Posterior vena cava (tissue), 2 donors: ENCODE measurements around the gene GUCA2A. TPM values are rescaled to one million over a fixed set of nuclear protein-coding genes. Genes with fewer than 3 reads are reported as not detected.

Experiments used
- DNase-seq: peaks from one replicate; pipeline ENCODE4 v3.0.0-alpha.2; 2020; ENCODE audit warnings: low spot score
- intact Hi-C, 2 donors: fragments of 100-400 bp; cut with DNase I; formaldehyde crosslinking; loops; one replicate each; pipeline versions ENCODE4 v1.14.1 to v1.14.2; 2022 to 2023
- total RNA-seq, 2 donors: library from RNA; stranded (reverse); fragmentation: NEBNext Ultra II Directional; extraction: Animal tissue kit (Norgen Biotek cat#: 25700); gene quantifications; one replicate each; pipeline ENCODE4 v1.2.1, GENCODE V29; 2021
- donor health status: DM: yes; HTN: yes; CAD: no.
- donor health status: DM: yes; HTN: yes; CAD: no.

GUCA2A gene
- total RNA-seq, 2 donors from 2014 or later = not detected

DNA sequence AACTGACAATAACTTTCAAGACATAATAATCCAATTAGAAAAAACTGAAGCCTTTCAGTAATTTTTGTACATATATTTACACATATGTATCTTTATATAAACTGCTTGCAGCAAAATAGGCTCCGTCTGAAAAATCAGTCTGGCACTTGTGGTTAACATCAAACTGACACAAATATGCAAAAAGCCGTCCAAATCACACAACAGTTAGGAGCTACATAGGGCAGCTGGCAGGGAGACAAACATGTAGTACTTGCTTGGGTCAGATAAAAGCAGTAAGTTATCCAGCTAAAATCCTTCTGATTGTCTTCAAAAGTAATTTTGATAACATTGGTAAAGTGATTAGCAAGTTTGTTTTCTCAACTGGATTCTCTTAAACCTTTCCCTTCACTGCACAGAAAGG is 14.7 kb upstream of the GUCA2A start:
- no peak for DNase-seq
- intact Hi-C loops = no loop called here

DNA sequence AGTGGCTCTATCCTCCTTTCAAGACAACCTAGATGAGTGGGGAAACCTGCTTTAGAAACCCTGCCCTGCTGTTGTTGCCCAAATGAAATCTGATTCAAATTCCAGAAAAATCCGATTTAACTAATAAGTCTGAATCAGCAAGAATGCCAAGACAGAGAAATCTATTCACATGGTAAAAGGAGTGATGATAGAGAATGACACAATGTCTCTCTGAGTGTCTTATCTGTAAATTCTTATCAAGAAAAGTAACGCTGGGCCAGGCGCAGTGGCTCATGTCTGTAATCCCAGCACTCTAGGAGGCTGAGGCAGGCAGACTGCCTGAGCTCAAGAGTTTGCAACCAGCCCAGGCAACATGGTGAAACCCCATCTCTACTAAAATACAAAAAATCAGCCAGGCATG is 13.7 kb upstream of the GUCA2A start:
- intact Hi-C loops = no loop called here
- no peak for DNase-seq

DNA sequence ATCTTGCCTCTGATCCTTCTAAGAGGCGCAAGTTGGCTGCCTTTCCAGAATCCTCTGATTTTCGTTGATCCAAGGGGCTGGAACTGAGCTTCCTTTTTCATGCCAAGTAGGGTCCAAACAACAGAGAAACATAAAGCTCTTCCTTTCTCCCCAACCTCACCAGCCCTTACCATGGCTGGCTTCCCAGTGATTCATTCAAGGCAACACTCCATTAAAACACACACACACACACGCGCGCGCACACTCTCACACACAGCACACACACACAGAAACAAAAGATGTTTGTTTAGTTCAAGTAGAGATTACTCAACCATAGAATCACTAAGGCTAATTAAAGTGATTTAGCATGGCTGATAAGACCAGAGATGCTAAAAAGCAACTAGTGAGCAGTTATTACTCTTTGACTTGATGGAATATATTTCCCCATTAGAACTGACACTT is 13.0 kb upstream of the GUCA2A start:
- intact Hi-C loops = no loop called here
- no peak for DNase-seq

DNA sequence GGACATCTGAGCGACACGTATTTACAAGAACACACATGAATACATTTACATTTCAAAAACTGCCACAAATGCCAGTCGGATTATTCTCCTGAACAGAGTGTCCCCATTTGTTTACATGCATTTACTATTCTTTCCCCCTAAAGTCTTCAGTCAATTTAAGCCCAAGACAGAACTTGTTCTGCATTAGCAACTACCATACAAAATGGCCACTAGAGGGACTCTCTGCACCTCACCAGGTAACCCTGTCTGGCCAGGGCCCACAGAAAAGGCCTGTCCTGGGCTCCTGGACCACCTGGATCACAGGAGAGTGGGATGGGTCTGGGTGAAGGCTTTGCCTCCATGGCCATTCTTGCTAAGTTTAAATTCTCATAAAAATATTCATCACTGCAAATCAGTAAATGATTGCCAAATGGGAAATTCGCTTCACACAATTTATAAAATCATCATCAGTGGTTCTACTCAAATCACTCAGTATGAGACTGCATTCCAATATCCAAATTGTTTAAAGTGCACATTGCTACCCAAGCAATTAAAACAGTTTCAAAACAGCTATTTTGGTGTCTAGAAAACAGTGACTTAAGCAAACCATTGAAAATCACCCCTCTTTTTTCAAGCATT is 12.5 kb upstream of the GUCA2A start:
- no peak for DNase-seq
- intact Hi-C loops = no loop called here

DNA sequence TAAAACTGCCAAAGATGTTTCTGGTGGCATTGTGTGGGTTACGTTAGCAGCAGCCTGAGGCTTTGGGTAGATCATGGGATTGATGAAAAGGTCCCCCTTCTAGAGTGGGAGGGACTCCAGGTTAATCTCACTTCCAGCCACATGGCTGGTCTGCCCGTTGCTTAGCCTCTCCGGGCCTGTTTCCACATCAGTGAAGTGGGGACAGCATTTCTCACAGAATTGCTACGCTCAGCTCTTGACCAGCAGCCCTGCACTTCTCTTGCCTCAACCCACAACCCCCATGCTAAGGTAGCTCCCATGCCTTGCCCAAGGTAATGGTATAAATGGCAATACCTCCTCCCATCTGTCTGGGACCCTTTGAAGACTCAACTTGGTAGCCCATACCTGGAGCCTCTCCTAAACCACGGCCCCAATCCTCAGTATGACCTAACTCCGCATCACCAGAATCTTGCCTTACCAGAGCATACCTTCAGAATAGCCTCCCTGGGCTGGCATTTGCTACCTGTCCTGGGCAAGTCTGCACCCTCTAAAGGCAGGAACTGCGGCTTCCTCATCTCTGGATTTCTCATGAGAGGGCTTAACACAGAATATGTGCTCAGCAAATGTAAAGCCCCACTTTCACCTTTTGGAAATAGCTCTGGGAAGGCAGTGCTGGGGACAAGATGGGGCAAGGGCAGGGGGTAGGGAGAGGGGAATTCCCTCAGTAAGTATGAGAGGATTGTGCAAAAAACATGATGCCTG is 10.9 kb upstream of the GUCA2A start:
- no peak for DNase-seq
- intact Hi-C loops = no loop called here

DNA sequence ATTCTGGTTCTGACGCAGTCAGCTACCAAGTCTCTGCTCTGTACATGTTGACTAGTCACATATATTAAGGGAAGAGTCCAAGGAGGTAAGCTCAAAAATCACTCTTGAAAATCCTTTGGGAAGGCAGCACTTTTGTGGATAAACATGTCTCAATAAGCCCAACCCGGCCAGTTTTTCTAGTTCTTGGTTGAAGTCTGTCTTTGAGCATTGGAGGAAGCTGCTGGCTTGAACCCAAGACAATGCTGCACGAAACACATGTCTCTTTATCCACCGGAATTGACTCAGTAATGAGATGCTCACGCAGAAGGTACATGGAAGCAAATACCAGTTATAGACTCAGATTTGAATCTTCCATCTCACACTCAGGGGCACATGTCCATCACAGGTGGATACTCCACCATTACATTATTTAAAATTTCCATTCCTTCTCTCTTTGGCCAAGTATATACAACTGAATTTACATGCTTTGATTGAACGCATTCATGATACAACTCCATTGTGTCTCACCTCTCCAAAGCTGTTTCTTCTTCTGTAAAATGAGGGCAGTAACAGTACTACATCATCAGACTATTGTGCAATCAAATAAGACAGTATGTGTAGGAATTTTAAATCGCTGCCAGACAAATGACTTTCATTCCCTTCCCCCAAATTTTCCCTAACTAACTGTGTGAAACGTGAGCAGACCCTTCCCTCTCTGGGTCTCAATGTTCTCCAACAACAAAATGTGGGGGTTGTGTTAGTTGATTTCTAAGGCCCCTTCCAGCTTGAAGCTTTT is 9.6 kb upstream of the GUCA2A start:
- no peak for DNase-seq
- intact Hi-C loops = loop anchor here in 1 of 2 donors (5.0 kb wide), 1 partner anchor 602 kb away; no protein-coding TSS in a partner anchor

DNA sequence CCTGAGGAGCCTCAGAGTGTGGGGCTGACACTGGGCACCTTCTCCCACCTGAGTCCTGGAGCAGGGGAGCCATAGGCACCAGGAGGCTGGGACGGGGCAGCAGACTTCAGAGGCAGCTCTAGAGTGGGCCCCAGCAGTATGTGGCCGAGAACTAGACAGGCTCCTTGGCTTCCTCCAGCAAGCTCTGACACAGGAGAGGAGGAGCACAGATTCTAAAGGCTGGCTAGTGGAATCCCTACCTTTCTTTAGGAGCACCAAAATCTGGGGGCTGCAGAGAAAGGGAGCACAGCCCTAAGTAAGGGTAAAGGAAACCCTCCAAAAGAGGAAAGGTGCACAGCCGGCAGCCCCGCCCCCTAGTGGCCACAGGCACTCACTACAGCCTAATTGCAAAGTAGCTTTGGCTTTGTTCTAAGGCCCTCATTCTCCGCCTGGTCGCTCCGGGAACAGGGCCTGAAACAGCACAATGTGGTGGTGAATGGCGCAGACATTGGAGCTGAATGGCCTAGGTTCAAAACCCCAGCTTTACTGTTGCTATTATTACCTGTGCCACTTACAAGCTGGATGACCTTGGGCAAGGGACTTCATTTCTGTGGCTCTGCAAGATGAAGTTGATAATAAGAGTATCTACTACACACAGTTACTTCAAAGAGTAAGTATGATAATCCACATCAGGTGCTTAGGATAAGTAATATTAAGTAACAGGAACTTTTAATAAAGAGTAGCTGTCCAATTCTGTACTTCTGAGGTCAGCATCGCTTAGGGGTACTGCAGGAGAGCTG is 8.8 kb upstream of the GUCA2A start:
- DNase-seq = peak; percentile 89
- intact Hi-C loops = loop anchor here in 1 of 2 donors (5.0 kb wide), 1 partner anchor 601 kb away; no protein-coding TSS in a partner anchor

DNA sequence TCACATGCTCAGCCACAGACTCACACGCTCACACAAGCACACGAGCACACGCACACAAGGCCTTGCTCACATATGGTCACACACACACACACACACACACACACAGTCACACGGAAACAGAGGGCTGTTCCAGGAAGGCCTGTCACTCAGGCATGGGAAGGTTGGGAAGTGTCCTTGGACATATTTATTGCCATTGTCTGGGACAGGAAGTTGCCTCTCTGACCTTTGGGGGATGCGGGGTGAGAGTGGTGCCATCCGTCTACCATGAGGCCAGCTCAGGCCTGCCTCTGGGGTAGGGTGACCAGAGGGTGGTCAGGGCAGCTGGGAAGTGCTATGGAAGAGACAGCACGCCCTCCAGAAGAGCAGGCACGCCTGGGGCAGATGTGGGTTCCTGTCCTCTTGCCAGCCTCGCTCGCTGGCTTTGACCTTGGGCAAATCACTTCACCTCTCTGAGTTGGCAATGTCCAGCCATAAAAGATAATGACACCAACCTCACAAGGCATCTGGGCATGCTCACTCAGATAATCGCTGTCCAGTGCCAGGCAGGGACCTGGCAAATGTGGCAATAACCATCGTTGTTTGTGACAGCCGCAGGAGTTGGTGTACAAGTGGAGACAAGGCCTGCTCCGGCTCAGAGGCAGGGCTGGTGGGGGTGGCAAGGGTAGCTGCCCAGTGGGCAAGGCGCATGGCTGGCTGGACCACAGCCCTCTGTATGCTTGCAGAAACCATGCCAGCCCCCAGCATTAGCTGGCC is 8.0 kb upstream of the GUCA2A start:
- DNase-seq = no peak
- intact Hi-C loops = loop anchor here in 1 of 2 donors (5.0 kb wide), 1 partner anchor 600 kb away; no protein-coding TSS in a partner anchor

DNA sequence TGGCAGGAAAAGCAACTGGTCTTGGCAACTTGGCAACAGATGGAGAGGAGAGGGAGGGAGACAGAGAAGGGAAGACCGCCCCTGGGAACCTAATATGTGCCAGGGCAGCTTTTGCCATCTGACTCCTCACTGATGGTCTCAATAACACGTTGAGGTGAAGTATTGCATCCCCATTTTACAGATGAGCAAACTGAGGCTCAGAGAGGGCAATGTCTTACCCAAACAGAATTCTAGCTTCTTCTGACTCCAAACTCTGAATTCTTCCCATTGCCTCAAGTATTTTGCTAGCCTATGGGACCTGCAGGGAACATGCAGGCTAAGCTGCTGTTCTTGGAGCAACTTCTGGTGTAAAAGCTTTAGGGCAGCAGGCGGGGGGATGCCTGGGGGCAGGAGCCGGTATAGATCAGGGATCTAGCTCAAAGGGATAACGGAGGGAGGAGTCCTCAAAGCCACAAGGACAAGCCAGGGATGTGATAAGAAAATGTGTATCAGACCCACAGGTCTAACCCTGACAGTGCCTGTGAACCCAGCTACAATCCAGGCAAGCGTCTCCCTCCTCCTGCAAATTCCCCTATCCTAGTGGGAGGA is 7.2 kb upstream of the GUCA2A start:
- intact Hi-C loops = loop anchor here in 1 of 2 donors (5.0 kb wide), 1 partner anchor 599 kb away; no protein-coding TSS in a partner anchor
- no peak for DNase-seq

DNA sequence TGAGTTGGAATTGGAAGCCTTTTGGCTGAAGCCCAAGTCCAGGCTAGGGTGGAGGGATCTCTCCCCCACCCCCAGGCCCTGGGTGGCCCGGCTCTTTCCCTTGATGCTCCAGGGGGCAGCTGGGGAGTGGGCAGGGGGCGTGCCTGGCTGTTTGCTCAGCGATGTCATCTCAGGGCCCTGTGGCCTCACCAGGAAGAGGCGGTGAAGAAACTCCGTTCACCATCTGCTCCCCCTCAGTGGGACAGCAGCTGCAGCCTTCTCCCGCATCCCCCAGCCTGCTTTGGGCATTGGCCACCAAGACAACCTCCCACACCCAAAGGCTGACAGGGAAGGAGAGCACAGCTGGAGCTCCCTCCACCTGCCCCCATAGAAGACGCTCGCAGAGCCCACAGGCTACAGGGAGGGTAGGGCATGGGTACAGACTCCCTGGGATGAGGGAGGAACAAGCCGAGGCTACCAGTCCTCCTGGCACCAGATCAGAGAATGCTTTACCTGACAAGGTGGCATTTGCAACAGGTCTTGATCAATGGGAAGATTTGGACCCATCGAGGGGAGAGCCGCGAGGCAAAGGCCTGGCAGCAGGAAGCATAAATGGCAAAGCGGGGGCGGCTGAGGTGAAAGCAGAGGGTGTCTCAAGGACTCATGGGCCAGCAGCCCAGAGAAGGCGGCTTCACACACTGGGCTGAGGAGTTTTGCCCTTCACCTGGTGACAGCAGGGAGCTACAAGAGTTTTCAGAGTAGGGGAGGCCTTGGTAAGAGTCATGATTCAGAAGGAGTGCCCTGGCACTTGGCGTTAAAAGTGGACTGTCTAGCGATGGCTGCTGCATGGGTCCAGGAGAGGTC is 6.5 kb upstream of the GUCA2A start:
- no peak for DNase-seq
- intact Hi-C loops = loop anchor here in 1 of 2 donors (5.0 kb wide), 1 partner anchor 599 kb away; no protein-coding TSS in a partner anchor

DNA sequence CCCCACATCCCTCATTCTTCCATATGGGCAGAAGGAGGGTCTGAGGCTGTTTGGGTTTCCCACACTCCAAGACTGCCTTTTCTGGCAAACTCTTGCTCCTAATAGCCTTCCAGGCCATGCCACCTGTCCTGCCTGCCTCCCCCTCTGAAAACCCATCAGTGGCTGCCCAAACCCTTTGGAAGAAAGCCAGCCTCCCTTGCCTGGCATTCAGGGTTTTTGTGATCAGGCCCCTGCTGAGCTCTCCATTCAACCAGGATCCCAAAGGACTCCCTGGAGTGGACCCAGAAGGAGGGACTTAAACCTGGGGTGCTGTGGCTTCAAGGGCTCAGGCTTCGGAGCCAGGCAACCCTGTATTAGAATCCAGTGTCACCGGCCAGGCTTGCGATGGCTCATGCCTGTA is 4.2 kb upstream of the GUCA2A start:
- intact Hi-C loops = no loop called here
- no peak for DNase-seq

DNA sequence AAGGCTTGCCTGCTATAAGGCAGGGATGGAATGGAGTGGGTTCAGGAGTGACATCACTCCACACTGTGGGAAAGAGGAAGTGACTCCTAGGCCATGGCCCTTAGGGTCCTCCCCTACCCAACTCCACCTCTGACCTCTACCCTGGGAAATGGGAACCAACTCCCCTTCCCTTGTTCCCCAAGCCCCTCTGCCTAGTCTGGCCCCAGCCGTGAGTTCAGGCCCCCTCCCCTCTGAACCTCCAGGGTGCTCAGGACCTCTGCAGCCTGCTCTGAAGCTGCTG is 3.8 kb upstream of the GUCA2A start:
- intact Hi-C loops = no loop called here

DNA sequence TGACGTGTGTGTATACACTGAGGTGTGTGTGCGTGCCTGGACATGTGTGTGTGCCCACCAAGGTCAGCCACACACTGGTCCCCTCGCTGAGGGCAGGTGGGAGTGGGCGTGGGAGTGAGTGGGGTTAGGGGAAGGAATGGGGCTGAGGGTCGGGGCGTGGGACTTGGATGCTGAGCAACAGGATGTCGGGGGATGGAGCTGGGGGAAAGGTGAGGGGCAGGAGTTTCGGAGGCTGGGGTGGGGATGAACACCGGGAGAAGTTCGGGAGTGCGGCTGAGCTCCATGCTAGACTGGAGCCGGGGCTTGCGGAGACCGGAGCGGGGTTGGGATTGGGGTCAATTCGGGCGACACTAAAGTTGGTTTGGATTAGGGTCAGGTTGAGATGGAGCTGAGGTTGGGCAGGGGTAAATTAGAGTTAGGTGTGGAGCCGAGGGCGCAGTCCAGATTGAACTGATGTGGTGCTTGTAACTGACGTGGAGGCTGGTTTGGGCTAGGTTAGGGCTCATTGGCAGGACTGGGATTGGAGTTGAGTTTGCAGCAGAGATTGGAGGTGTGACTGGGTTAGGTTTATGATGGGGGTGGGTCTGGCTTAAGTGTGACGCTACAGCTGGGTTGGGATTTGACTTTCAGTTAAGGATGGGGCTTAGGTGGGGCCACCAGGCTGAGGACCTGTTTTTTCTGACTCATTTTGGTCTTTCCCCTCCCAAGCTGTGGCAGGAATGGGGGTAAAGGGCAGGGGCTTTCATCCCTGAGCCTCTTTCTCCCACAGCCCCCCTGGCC is 3.3 kb upstream of the GUCA2A start:
- no peak for DNase-seq
- intact Hi-C loops = no loop called here

More for the DNA sequence above, 3.8 kb upstream of the GUCA2A start:
- no peak for DNase-seq

DNA sequence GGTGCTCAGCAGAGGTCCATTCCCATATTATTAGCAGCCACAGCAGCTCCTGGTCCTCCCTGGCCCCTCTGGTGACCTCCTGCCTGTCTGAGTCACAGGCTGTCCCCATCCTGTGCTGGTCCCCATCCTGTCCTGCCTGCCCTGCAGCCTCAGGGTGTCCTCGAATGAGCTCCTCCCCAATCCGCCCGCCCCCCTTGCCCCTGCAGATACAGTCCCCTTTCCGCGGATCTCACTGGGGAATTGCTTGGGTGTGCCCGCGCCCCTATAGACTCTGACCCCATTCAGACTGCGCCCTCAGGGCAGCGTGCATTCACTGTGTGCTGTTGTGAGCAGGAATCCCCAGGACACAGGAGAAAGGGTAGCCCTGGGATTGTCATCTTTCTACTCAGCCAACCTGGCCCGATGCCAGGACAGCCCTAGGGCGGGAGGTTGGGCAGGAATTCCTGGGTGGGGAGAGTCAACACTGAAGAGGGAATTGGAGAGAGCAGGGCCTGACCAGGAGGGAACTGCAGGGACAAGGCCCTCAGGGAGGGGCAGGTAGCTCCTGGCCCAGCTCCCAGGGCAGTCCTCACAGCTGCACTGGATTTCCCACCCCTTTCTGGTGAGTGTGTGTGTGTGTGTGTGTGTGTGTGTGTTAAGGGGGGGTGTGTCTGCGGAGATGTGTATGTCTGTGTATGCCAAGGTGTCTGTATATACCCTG is 1.1 kb upstream of the GUCA2A start:
- intact Hi-C loops = no loop called here

DNA sequence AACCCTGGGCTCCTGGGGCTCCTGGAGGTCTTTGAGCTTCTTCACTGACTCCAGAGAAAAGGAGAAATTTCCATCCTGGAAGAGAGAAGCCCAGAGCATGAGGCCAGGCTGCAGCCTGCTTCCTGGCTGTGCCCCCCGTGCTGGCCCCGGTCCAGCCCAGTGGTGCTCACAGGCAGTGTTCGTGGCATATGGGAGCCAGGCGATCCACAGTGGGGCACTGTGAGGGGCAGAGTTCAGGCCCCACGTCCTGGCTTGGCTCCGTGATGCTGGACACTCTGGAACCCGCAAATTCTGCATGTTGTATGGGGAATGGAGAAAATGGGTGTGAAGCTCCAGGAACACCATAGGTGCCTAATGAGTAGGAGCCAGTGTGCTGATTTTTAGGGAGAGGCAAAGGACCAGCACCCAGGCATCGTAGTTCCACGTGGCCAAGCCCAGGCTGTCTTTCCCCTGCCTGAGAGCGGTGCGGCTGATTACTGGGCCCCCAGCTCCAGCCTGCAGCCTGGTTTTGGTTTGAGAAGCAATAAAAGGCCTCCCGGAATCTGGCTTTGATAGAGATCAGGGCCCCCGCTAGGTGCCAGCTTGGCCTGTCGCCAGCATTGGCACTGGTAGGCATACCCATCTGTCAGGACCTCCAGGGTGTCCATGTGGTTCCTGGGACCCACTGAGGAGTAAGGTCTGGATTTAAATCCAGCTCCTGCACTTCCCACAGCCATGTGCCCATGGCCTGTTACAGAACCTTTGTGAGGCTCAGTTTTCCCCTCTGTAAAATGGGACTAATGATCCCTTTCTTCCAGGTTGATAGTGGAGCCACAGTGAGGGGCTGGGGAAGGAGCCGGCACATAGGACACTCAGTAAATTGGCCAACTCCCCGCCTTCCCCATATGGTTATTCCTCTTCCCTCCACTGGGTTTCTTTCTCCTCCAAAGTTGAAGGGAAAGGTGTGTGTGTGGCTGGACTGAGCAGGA is 725 bp downstream of the GUCA2A start:
- DNase-seq = no peak
- intact Hi-C loops = no loop called here

More for the DNA sequence above, 1.1 kb upstream of the GUCA2A start:
- DNase-seq = no peak
